Peyer's patch (tissue), 4 donors: ENCODE data around the gene MSH2. TPM values are rescaled to one million over a fixed set of nuclear protein-coding genes. Genes with fewer than 3 reads are reported as not detected.

Experiments
- DNase-seq, 3 donors: peaks; one replicate each; pipeline ENCODE4 v3.0.0-alpha.2; 2017 to 2019
- H3K27ac ChIP-seq, 4 donors: fragments of 200-600 bp; sonication (generic); one replicate each; pipeline ENCODE4 v1.5.1; 2016 to 2019
- H3K27me3 ChIP-seq, 2 donors: fragments of 200-600 bp; sonication (generic); one replicate each; pipeline ENCODE4 v1.5.1; 2019
- H3K36me3 ChIP-seq, 3 donors: fragments of 200-600 bp; sonication (generic); one replicate each; pipeline ENCODE4 v1.5.1; 2016 to 2019
- H3K4me1 ChIP-seq, 4 donors: fragments of 200-600 bp; sonication (generic); one replicate each; pipeline ENCODE4 v1.5.1; 2016 to 2019
- H3K4me3 ChIP-seq, 4 donors: fragments of 200-600 bp; sonication (generic); 1 replicate in 3 of 4; 2 replicates in 1 of 4; pipeline ENCODE4 v1.5.1; 2016 to 2019; ENCODE audit warnings: mild to moderate bottlenecking in 1 of 4
- H3K9me3 ChIP-seq, 4 donors: fragments of 200-600 bp; sonication (generic); one replicate each; pipeline ENCODE4 v1.5.1; 2016 to 2019; ENCODE audit warnings: mild to moderate bottlenecking in 1 of 4
- POLR2A ChIP-seq, 2 donors: fragments of 450-650 bp; IDR thresholded peaks; one replicate each; pipeline ENCODE4 v1.5.1; 2017; ENCODE audit warnings: antibody characterized with exemption in 2 of 2, mild to moderate bottlenecking in 2 of 2, moderate library complexity in 2 of 2
- total RNA-seq, 4 donors: library from RNA; depleted of rRNA; stranded (reverse); fragments of >200 nt; gene quantifications; one replicate each; pipeline ENCODE4 v1.1.0, GENCODE V29; 2016
- TF ChIP-seq, protein P1 (sequence below), 6 experiments: fragments of 450-650 bp in 4 of 6; fragments of 200-600 bp in 2 of 6; sonication (generic) in 1 of 6; IDR thresholded peaks; one replicate each; pipeline ENCODE4 v1.5.1; 2017 to 2019; ENCODE audit warnings: antibody characterized with exemption in 6 of 6, mild to moderate bottlenecking in 3 of 6, moderate library complexity in 1 of 6

MSH2 gene
- total RNA-seq, 4 donors from 2014 or later, result 5.8 to 23.1 (median 9.2) TPM

DNA sequence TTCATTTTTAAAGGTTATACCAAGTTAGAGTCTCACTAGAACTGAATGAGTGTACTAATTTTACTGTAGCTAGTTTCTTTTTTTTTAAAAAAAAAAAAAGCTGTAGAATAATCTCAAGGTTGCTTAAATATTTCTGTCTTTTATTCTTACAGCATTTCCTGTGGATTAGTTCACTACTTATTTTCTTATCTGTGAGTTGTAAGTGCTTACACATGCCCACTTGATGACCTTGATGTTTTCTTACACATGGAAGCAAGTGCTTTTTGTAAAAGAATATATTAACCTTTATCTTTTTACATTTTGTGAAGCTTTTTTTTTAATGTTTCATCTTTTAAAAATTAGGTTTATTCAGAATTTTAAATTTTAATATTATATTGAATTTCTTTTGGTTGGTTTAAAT is 57.8 kb downstream of the MSH2 start:
- no peak for DNase-seq
- no peaks in the 10 kb centered on the region for H3K9me3 ChIP-seq
- H3K36me3 ChIP-seq, result peaks cover 0 to 15% (median 0%) of the 10 kb centered on the region in 3 donors
- H3K4me3 ChIP-seq, result no peak overlapping the region
- TF ChIP-seq, protein P1, sequence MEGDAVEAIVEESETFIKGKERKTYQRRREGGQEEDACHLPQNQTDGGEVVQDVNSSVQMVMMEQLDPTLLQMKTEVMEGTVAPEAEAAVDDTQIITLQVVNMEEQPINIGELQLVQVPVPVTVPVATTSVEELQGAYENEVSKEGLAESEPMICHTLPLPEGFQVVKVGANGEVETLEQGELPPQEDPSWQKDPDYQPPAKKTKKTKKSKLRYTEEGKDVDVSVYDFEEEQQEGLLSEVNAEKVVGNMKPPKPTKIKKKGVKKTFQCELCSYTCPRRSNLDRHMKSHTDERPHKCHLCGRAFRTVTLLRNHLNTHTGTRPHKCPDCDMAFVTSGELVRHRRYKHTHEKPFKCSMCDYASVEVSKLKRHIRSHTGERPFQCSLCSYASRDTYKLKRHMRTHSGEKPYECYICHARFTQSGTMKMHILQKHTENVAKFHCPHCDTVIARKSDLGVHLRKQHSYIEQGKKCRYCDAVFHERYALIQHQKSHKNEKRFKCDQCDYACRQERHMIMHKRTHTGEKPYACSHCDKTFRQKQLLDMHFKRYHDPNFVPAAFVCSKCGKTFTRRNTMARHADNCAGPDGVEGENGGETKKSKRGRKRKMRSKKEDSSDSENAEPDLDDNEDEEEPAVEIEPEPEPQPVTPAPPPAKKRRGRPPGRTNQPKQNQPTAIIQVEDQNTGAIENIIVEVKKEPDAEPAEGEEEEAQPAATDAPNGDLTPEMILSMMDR (IDR thresholded peaks at IDR 0.05), result no peak
- TF ChIP-seq POLR2A (IDR thresholded peaks at IDR 0.05), result no peak
- H3K27me3 ChIP-seq, result no peaks in the 10 kb centered on the region
- no peak overlapping the region for H3K27ac ChIP-seq
- H3K4me1 ChIP-seq, result no peaks in the 10 kb centered on the region

DNA sequence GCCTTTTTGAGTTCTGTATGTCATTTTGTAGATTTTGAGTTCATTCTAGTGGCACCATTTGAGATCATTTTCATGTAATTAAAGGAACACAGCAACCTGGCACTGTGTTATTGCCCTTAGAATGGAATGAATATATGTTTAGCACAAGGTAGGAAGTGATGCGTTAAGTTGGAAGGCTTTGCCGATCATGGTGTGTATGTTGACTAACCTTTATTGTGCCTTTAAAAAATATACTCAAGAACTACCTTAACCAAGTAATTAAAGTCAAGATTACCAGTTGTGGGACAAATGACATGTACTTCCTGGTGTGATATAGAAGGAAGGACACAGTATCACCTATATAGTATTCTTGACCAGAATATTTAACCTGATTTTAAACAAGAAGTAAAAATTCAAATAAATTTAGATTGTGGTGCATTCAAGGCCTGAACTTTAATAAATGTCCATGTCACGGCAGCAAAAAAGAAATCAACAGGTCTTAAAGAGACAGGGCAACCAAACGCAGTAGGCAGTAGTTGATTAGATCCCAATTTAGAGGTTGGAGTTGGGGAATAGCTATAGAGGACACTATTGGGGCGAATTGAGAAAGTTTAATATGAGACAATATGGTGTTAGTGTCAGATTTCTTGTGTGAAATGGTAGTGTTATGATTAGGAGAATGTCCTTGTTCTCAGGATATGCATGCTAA is 68.6 kb downstream of the MSH2 start:
- no peaks in the 10 kb centered on the region for H3K4me1 ChIP-seq
- no peak for DNase-seq
- no peaks in the 10 kb centered on the region for H3K9me3 ChIP-seq
- no peaks in the 10 kb centered on the region for H3K27me3 ChIP-seq
- no peak for TF ChIP-seq POLR2A (IDR thresholded peaks at IDR 0.05)
- no peak overlapping the region for H3K4me3 ChIP-seq
- H3K36me3 ChIP-seq, result peaks cover 0 to 15% (median 0%) of the 10 kb centered on the region in 3 donors
- no peak overlapping the region for H3K27ac ChIP-seq

DNA sequence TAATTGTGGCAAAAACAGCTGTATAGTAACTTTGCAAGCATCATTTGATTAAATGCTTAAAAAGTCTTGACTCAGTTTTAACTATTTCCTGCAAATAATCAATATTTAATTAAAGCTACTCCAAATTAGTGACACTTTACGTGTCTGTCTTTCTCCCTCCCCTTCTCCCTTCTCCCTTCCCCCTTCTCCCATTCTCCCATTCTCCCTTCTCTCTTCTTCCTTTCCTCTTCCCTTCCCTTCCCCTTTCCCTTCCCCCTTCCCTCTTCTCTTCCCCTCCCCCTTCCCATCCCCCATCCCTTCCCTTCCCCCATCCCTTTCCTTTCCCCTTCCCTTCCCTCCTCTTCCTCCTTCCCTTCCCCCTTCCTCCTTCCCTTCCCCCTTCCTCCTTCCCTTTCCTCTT is 76.9 kb downstream of the MSH2 start:
- no peaks in the 10 kb centered on the region for H3K9me3 ChIP-seq
- H3K4me3 ChIP-seq, result no peak overlapping the region
- H3K27me3 ChIP-seq, result no peaks in the 10 kb centered on the region
- H3K4me1 ChIP-seq, result no peaks in the 10 kb centered on the region
- H3K27ac ChIP-seq, result no peak overlapping the region
- peaks cover 0 to 4% (median 0%) of the 10 kb centered on the region in 3 donors for H3K36me3 ChIP-seq
- TF ChIP-seq, protein P1 (IDR thresholded peaks at IDR 0.05), result no peak
- no peak for TF ChIP-seq POLR2A (IDR thresholded peaks at IDR 0.05)
- DNase-seq, result no peak

DNA sequence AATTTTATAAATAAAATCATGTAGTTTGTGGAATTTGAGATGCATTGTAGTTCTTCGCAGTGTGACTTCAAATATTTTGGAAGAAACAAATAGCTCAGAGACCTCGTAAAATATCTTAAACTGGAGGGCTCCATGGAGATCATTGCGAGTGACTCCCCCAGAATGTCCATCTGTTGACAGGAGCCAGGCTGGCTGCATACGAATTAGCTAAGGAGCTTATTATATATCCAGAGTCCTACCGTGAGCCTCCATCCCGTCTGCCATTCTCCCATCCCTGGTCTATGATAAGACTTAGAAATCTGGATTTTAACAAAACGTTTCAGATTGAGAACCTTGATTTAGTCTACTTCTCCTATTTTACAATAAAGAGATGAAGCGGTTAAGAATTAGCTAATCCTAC is 80.2 kb downstream of the MSH2 start:
- no peaks in the 10 kb centered on the region for H3K27me3 ChIP-seq
- TF ChIP-seq POLR2A (IDR thresholded peaks at IDR 0.05), result no peak
- TF ChIP-seq, protein P1 (IDR thresholded peaks at IDR 0.05), result no peak

DNA sequence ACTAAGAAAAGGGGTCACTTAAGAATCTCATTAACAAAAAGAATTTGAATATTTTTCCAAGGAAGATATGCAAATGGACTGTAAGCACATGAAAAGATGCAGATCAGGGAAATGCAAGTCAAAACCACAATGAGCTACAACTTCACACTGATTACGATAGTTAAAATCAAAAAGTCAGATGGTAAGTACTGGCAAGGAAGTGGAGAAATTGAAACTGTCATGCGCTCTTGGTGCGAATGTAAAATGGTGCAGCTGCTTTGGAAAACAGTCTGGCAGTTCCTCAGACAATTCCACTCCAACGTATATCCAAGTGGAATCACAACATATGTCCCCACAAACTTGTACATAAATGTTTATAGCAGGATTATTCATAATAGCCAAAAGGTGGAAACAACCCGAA is 81.4 kb downstream of the MSH2 start:
- TF ChIP-seq, protein P1 (IDR thresholded peaks at IDR 0.05), result no peak
- TF ChIP-seq POLR2A (IDR thresholded peaks at IDR 0.05), result no peak
- Histone ChIP-seq H3K9me3 (no peaks in the 10 kb centered on the region), H3K27ac (no peak overlapping the region), H3K27me3 (no peaks in the 10 kb centered on the region), H3K4me1 (peaks cover 0 to 6% (median 0%) of the 10 kb centered on the region in 4 donors), H3K36me3 (no peaks in the 10 kb centered on the region), H3K4me3 (no peak overlapping the region)
- no peak for DNase-seq

More for the DNA sequence above, 80.2 kb downstream of the MSH2 start:
- Histone ChIP-seq H3K4me1 (peaks cover 0 to 6% (median 0%) of the 10 kb centered on the region in 4 donors), H3K4me3 (no peak overlapping the region), H3K27ac (no peak overlapping the region), H3K36me3 (peaks cover 0 to 4% (median 0%) of the 10 kb centered on the region in 3 donors), H3K9me3 (no peaks in the 10 kb centered on the region)
- no peak for DNase-seq

DNA sequence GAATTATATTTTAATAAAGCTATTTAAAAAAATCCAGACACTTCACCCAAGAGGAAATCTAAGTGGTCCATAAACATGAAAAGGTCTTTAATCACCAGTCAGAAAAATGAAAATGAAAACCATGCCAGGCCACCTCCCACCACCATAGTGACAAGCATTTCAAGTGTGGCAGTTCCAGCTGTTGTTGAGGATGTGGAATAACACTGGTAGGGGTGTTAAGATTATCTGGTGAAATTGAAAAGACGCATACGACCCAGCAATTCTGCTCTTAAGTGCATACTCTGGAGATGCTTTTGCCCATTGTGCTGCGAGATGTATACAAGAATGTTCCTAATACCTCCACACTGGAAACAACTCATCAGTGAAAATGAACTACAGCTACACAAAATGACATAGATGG is 82.2 kb downstream of the MSH2 start:
- TF ChIP-seq, protein P1 (IDR thresholded peaks at IDR 0.05), result no peak
- no peak for TF ChIP-seq POLR2A (IDR thresholded peaks at IDR 0.05)

More for the DNA sequence above, 82.2 kb downstream of the MSH2 start:
- H3K36me3 ChIP-seq, result no peaks in the 10 kb centered on the region
- no peak overlapping the region for H3K4me3 ChIP-seq
- no peaks in the 10 kb centered on the region for H3K9me3 ChIP-seq
- no peak overlapping the region for H3K27ac ChIP-seq
- H3K4me1 ChIP-seq, result peaks cover 0 to 6% (median 0%) of the 10 kb centered on the region in 4 donors
- H3K27me3 ChIP-seq, result no peaks in the 10 kb centered on the region
- DNase-seq, result no peak
